T-helper 17 cell (primary cell): ENCODE results near the gene RAB40B. TPM values are rescaled to one million over a fixed set of nuclear protein-coding genes. Genes with fewer than 3 reads are reported as not detected.

Experiments
- ATAC-seq: fragments of 150-1000 bp; cut with Tn5 transposase; 2 replicates; pipeline ENCODE4 v1.10.0; 2021; ENCODE audit warnings: mild to moderate bottlenecking, moderate library complexity
- DNase-seq, 3 donors: peaks; one replicate each; pipeline versions ENCODE4 v3.0.0 to v3.0.0-alpha.2; 2020 to 2021
- H3K9me3 ChIP-seq: one replicate; pipeline ENCODE4 v1.7.0; 2013; ENCODE audit warnings: low read length, mild to moderate bottlenecking; ENCODE audit not compliant: control insufficient read depth, poor library complexity, severe bottlenecking
- H3K27ac Mint-ChIP-seq: one replicate; pipeline ENCODE4 v1.8.0; 2022; ENCODE audit warnings: mild to moderate bottlenecking, moderate library complexity, mixed read lengths
- H3K27me3 Mint-ChIP-seq: one replicate; pipeline ENCODE4 v1.8.0; 2022; ENCODE audit warnings: mixed read lengths
- H3K36me3 Mint-ChIP-seq: one replicate; pipeline ENCODE4 v1.8.0; 2022; ENCODE audit warnings: low read depth, mixed read lengths
- H3K4me1 Mint-ChIP-seq: one replicate; pipeline ENCODE4 v1.8.0; 2022; ENCODE audit warnings: mild to moderate bottlenecking, mixed read lengths
- H3K4me3 Mint-ChIP-seq: one replicate; pipeline ENCODE4 v1.8.0; 2022; ENCODE audit warnings: mild to moderate bottlenecking, moderate library complexity, mixed read lengths
- total RNA-seq, 4 donors: library from RNA in 2 of 4; stranded (reverse) in 2 of 4; gene quantifications; one replicate each; pipeline ENCODE4 v1.2.3 and lab custom pipeline; 2022 to 2026

The RAB40B gene
- total RNA-seq, 2 donors from 2014 or later: 4.0 to 5.3 TPM

DNA sequence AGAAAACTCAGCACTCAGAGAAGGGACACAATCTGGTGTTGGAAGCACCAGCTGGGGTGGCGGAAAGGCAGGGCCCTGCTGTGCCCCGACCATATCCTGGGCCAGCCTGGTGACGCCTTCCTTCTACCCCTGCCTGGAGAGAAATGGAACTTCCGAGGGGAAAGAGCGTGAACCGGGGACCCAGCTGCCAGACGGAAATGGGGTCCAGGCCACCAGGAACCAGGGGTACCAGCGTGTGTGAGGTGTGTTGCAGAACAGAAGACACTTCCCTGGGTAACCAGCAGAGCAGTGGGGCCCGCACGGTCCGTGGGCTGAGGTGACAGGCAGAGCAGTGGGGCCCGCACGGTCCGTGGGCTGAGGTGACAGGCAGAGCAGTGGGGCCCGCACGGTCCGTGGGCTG lies 6.8 kb downstream of the RAB40B start:
- H3K4me3 Mint-ChIP-seq: no peak overlapping the region
- peaks cover 6% of the 10 kb centered on the region for H3K36me3 Mint-ChIP-seq
- H3K27me3 Mint-ChIP-seq: no peaks in the 10 kb centered on the region
- H3K27ac Mint-ChIP-seq: no peak overlapping the region
- H3K9me3 ChIP-seq: no peaks in the 10 kb centered on the region
- DNase-seq: no peak
- no peak for ATAC-seq
- H3K4me1 Mint-ChIP-seq: peaks cover 6% of the 10 kb centered on the region

DNA sequence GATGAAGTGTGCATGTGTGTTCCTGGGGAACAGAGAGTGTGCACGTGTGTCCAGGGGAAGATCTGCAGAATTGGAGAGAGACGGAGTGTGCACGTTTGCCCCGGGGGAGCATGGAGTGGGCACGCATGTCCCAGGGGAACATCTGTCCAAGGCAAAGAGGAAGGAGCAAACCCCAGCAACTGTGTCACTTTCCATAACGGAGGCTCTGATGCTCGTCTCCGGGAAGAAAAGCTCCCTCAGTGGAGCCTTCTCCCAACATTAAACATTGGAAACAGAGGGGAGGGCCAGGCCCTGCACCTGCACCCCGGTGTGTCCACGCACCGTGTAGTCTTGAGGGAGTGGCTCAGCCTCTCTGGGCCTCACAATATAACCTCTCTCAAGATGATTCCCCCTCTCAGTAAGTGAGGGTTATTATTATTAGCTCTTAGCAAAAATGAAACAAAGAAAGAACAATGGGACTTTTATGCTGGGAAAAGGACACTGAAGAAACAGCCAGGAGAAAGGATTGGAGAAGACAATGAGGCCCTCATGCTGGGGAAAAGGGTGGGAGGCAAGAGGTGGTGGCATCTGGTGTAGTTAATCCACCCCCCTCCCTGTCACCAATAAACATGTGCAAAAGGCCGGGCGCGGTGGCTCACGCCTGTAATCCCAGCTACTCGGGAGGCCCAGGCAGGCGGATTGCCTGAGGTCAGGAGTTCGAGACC lies 7.6 kb downstream of the RAB40B start:
- H3K9me3 ChIP-seq: no peaks in the 10 kb centered on the region
- H3K4me1 Mint-ChIP-seq: peaks cover 6% of the 10 kb centered on the region
- ATAC-seq (no peak), DNase-seq (no peak)
- no peaks in the 10 kb centered on the region for H3K27me3 Mint-ChIP-seq
- H3K36me3 Mint-ChIP-seq: peaks cover 6% of the 10 kb centered on the region
- no peak overlapping the region for H3K4me3 Mint-ChIP-seq
- no peak overlapping the region for H3K27ac Mint-ChIP-seq

GRCh38 chr17:82689077-82689476 lies 9.4 kb downstream of the RAB40B start:
- no peak overlapping the region for H3K4me3 Mint-ChIP-seq
- H3K36me3 Mint-ChIP-seq: peaks cover 6% of the 10 kb centered on the region
- DNase-seq (no peak), ATAC-seq (no peak)
- H3K27ac Mint-ChIP-seq: no peak overlapping the region
- H3K27me3 Mint-ChIP-seq: no peaks in the 10 kb centered on the region
- H3K4me1 Mint-ChIP-seq: peaks cover 6% of the 10 kb centered on the region
- no peaks in the 10 kb centered on the region for H3K9me3 ChIP-seq

DNA sequence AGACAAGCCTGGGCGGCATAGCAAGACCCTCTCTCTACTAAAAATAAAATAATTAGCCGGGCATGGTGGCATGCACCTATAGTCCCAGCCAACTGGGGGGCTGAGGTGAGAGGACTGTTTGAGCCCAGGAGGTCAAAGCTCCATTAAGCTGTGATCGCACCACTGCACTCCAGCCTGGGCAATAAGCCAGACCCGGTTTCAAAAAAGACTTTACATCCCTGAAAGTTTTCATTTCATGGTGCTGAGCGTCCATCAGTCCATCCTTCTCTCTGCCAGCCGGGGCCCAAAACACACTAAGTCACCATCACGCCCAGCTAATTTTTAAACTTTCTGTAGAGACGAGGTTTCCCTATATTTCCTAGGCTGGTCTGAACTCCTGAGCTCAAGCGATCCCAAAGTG lies 10.6 kb downstream of the RAB40B start:
- Mint-ChIP-seq H3K27ac (no peak overlapping the region), H3K4me1 (peaks cover 4% of the 10 kb centered on the region), H3K27me3 (no peaks in the 10 kb centered on the region), H3K4me3 (no peak overlapping the region), H3K36me3 (peaks cover 6% of the 10 kb centered on the region)
- ATAC-seq: no peak
- no peak for DNase-seq
- no peaks in the 10 kb centered on the region for H3K9me3 ChIP-seq

GRCh38 chr17:82687375-82687861 lies 11.1 kb downstream of the RAB40B start:
- Mint-ChIP-seq H3K27ac (no peak overlapping the region), H3K4me1 (peaks cover 4% of the 10 kb centered on the region), H3K27me3 (no peaks in the 10 kb centered on the region), H3K4me3 (no peak overlapping the region), H3K36me3 (peaks cover 6% of the 10 kb centered on the region)
- DNase-seq (no peak), ATAC-seq (no peak)
- no peaks in the 10 kb centered on the region for H3K9me3 ChIP-seq

DNA sequence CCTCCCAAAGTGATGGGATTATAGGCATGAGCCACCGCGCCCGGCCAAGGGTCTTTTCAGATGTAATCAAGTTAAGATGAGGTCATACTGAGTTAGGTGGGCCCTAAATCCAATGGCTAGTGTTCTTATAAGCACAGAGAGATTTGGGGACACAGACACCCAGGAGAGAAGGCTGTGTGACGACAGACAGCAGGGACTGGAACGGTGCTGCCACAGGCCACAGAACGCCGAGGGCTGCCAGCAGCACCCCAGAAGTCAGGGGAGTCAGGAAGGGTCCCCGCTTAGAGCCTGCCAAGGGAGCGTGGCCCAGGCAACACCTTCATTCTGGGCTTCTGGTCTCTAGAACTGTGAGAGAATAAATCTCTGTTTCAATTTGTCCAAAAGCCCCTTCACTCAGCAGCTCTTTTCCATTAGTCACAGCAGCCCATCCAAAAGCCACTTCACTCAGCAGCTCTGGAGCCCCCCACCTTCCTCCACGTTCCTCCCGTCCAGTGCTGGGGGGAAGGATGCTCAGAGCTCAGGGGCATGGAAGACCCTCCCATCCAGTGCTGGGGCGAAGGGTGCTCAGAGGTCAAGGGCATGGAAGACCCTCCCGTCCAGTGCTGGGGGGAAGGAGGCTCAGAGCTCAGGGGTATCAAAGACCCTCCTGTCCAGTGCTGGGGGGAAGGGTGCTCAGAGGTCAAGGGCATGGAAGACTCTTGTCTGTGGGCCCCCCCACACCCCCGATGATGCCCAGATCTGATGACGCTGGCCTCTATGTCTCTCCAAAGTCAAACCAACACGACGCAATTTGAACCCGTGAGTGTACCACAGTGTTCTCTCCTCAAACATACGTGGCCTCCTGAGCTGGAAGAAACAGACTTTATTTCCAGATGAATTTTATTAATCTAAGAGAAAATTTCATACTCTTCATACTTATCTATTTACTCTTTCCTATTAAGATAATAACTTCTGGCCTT lies 11.9 kb downstream of the RAB40B start:
- DNase-seq (no peak), ATAC-seq (no peak)
- H3K9me3 ChIP-seq: no peaks in the 10 kb centered on the region
- Mint-ChIP-seq H3K4me3 (no peak overlapping the region), H3K36me3 (peaks cover 6% of the 10 kb centered on the region), H3K4me1 (peaks cover 4% of the 10 kb centered on the region), H3K27me3 (no peaks in the 10 kb centered on the region), H3K27ac (no peak overlapping the region)

DNA sequence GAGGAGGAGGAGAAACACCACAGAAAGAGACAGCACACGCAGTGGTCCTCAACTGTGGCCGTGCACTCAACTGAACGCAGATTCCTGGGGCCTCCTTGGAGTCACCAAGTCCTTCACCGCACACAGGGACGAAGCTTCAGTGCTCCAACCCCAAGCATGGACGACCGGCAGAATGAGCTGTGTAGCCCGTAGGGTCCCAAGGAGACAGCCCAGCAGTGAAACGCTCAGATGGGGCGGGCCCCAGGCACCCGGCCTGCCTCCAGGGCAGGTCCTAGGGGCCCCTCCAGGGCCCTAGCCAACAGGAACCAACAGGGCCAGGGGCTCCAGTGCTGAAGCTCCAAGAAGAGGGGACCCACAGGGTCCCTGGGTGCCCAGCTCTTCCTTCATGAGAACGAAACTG lies 13.2 kb downstream of the RAB40B start:
- ATAC-seq: no peak
- H3K4me1 Mint-ChIP-seq: peaks cover 4% of the 10 kb centered on the region
- no peak overlapping the region for H3K27ac Mint-ChIP-seq
- no peaks in the 10 kb centered on the region for H3K9me3 ChIP-seq
- peaks cover 4% of the 10 kb centered on the region for H3K36me3 Mint-ChIP-seq
- no peaks in the 10 kb centered on the region for H3K27me3 Mint-ChIP-seq
- DNase-seq: no peak
- H3K4me3 Mint-ChIP-seq: no peak overlapping the region

- H3K4me1 Mint-ChIP-seq: no peaks in the 10 kb centered on the region
- H3K36me3 Mint-ChIP-seq: no peaks in the 10 kb centered on the region
- no peaks in the 10 kb centered on the region for H3K27me3 Mint-ChIP-seq
- ATAC-seq (no peak), DNase-seq (no peak)
- no peak overlapping the region for H3K27ac Mint-ChIP-seq
- no peak overlapping the region for H3K4me3 Mint-ChIP-seq
- no peaks in the 10 kb centered on the region for H3K9me3 ChIP-seq
These were observed 14.2 kb downstream of the RAB40B start for GRCh38 chr17:82684228-82684841.

DNA sequence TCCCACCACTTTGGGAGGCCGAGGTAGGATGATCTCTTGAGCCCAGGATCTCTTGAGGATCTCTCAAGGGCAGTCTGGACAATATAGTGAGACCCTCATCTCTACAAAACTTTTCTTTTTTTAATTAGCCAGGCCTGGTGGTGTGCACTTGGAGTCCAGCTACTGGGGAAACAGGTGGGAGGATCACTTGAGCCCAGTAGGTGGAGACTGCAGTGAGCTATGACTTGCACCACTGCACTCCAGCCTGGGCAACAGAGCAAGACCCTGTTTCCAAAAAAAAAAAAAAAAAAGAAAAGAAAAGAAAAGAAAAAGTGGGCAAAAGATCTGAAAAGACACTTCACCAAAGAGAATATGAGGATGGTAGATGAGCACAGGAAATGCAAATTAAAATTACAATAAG lies 15.0 kb downstream of the RAB40B start:
- Mint-ChIP-seq H3K4me3 (no peak overlapping the region), H3K27ac (no peak overlapping the region), H3K4me1 (no peaks in the 10 kb centered on the region), H3K36me3 (no peaks in the 10 kb centered on the region), H3K27me3 (no peaks in the 10 kb centered on the region)
- ATAC-seq (no peak), DNase-seq (no peak)
- no peaks in the 10 kb centered on the region for H3K9me3 ChIP-seq

DNA sequence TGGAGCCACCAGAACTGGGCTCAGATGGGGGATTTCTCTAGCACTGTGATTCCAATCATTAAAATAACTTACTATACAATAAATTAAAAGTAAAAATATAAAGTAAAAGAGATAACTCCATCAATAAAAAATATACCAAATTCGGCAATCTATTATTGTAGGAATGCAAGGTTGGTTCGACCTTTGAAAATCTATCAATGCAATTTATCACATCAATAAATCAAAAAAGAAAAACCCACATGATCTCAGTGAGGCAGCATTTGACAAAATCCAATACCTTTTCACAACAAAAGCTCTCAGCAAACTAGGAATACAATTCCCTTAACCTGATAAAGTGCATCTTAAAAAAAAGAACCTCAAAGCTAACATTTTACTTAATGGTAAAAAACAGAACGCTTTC lies 17.0 kb downstream of the RAB40B start:
- Mint-ChIP-seq H3K27me3 (no peaks in the 10 kb centered on the region), H3K36me3 (no peaks in the 10 kb centered on the region), H3K4me3 (no peak overlapping the region), H3K27ac (no peak overlapping the region), H3K4me1 (no peaks in the 10 kb centered on the region)
- no peak for ATAC-seq
- DNase-seq: no peak
- H3K9me3 ChIP-seq: no peaks in the 10 kb centered on the region

GRCh38 chr17:82679586-82680465 lies 18.7 kb downstream of the RAB40B start:
- no peaks in the 10 kb centered on the region for H3K9me3 ChIP-seq
- Mint-ChIP-seq H3K4me1 (no peaks in the 10 kb centered on the region), H3K36me3 (no peaks in the 10 kb centered on the region), H3K27ac (no peak overlapping the region), H3K27me3 (no peaks in the 10 kb centered on the region), H3K4me3 (no peak overlapping the region)
- no peak for ATAC-seq
- no peak for DNase-seq

- no peaks in the 10 kb centered on the region for H3K36me3 Mint-ChIP-seq
- no peak for ATAC-seq
- H3K9me3 ChIP-seq: no peaks in the 10 kb centered on the region
- no peaks in the 10 kb centered on the region for H3K27me3 Mint-ChIP-seq
- no peak for DNase-seq
- H3K4me3 Mint-ChIP-seq: no peak overlapping the region
- H3K4me1 Mint-ChIP-seq: peaks cover under 1% of the 10 kb centered on the region
- H3K27ac Mint-ChIP-seq: no peak overlapping the region
These were observed 20.1 kb downstream of the RAB40B start for GRCh38 chr17:82678265-82678891.
